Measurements from ENCODE around the gene PCCA.

DNA sequence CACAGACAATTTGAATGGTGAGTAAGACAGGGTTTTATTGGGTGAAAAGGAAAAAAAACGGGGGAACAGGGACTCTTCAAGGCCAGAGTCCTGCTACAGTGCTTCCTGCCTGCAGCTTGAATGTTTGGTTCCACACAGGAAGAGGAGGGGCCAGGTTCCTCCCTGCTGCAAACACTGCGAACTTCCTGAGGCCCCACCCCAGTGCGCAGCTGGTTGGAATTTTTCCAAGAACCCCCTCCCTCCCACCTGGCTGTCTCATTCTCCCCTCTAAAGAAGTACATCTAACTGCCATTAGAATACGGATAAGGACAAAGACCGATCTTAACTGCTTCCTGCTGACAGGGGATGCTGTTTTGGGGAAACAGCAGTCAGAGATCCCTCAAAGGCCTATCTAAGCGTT, 314.8 kb downstream of the PCCA start:
- TF ChIP-seq CSDC2 (CRISPR knock-in tag; IDR thresholded peaks at IDR 0.05) (no peak), SNAI2 (CRISPR knock-in tag; IDR thresholded peaks at IDR 0.05) (no peak), CREB5 (CRISPR knock-in tag; IDR thresholded peaks at IDR 0.05; ENCODE audit: low read depth) (no peak), ARNTL (CRISPR knock-in tag; IDR thresholded peaks at IDR 0.05; ENCODE audit: borderline replicate concordance, low read depth) (no peak), TCF4 (CRISPR knock-in tag; IDR thresholded peaks at IDR 0.05; ENCODE audit: borderline replicate concordance) (no peak), BACH2 (CRISPR knock-in tag; IDR thresholded peaks at IDR 0.05; ENCODE audit: borderline replicate concordance) (no peak)

All from SK-N-SH treated with all-trans-retinoic acid at 6 μM for 48 hours (cell line).